SK-N-SH (cell line): Measurements from ENCODE around the gene PKN3.

ENCODE experiments used
- CHD2 ChIP-seq: fragments of 150-350 bp; IDR thresholded peaks from 2 replicates; pipeline ENCODE4 v1.6.1; 2018; ENCODE audit warnings: low read length; ENCODE audit not compliant: partially characterized antibody
- CTCF ChIP-seq: fragments of 200-600 bp; sonication (generic); IDR thresholded peaks from 2 replicates; pipeline ENCODE4 v1.6.1; 2017; ENCODE audit warnings: antibody characterized with exemption, mild to moderate bottlenecking, moderate library complexity
- EP300 ChIP-seq, 2 experiments: IDR thresholded peaks; 2 replicates each; pipeline versions ENCODE4 v1.4.0 to v1.6.1; 2012; ENCODE audit warnings: borderline replicate concordance in 1 of 2, low read depth in 1 of 2, low read length in 1 of 2
- EZH2phosphoT487 ChIP-seq: fragments of 200-600 bp; sonication (generic); IDR thresholded peaks from 2 replicates; pipeline ENCODE4 v1.6.1; 2017; ENCODE audit warnings: low read depth, mixed run types, mild to moderate bottlenecking, antibody characterized with exemption, moderate library complexity, borderline replicate concordance
- JUND ChIP-seq: IDR thresholded peaks from 2 replicates; pipeline ENCODE4 v1.4.0; 2012
- MAX ChIP-seq: IDR thresholded peaks from 2 replicates; pipeline ENCODE4 v1.4.0; 2012; ENCODE audit warnings: low read depth
- POLR2AphosphoS5 ChIP-seq: IDR thresholded peaks from 2 replicates; pipeline ENCODE4 v1.6.1; 2012; ENCODE audit warnings: low read depth, low read length
- RFX5 ChIP-seq: IDR thresholded peaks from 2 replicates; pipeline ENCODE4 v1.6.1; 2012; ENCODE audit warnings: mild to moderate bottlenecking, improper control_type of control experiment, low read length
- SIN3A ChIP-seq: IDR thresholded peaks from 2 replicates; pipeline ENCODE4 v1.6.1; 2012; ENCODE audit warnings: low read depth, mild to moderate bottlenecking, low read length, moderate library complexity, borderline replicate concordance
- TCF12 ChIP-seq: IDR thresholded peaks from 2 replicates; pipeline ENCODE4 v1.4.0; 2012
- TEAD4 ChIP-seq: IDR thresholded peaks from 2 replicates; pipeline ENCODE4 v1.4.0; 2012; ENCODE audit warnings: mild to moderate bottlenecking, borderline replicate concordance; ENCODE audit not compliant: insufficient read depth
- TF ChIP-seq, protein P1 (sequence below): IDR thresholded peaks from 2 replicates; pipeline ENCODE4 v1.6.1; 2012; ENCODE audit warnings: mild to moderate bottlenecking, low read depth, low read length, moderate library complexity

DNA sequence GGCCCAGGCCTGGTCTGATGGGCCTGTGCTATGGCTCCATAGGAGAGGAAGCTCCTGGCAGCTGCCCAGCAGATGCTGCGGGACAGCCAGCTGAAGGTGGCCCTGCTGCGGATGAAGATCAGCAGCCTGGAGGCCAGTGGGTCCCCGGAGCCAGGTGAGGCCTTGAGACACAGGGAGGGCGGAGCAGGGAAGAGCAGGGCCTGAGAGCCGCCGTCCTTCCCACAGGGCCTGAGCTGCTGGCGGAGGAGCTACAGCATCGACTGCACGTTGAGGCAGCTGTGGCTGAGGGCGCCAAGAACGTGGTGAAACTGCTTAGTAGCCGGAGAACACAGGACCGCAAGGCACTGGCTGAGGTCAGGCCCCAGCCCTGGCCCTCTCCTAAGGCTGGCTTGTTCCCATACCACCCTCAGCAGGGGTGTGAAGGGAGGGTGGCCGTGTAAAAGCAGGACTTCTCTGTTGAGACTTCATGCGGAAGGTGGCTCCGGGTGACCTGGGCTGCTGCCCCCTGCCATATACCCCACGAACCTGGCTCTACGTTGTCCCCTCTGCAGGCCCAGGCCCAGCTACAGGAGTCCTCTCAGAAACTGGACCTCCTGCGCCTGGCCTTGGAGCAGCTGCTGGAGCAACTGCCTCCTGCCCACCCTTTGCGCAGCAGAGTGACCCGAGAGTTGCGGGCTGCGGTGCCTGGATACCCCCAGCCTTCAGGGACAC, 4.5 kb downstream of the PKN3 start:
- TF ChIP-seq CHD2 (no peak), JUND (no peak), CTCF (no peak), MAX (no peak), RFX5 (no peak), EP300 (IDR thresholded peaks at IDR 0.05; ENCODE audit: borderline replicate concordance in 1 of 2, low read depth in 1 of 2, low read length in 1 of 2) (no peak), EZH2phosphoT487 (no peak), TCF12 (no peak), POLR2AphosphoS5 (no peak), TEAD4 (no peak), SIN3A (no peak)
- TF ChIP-seq, protein P1, sequence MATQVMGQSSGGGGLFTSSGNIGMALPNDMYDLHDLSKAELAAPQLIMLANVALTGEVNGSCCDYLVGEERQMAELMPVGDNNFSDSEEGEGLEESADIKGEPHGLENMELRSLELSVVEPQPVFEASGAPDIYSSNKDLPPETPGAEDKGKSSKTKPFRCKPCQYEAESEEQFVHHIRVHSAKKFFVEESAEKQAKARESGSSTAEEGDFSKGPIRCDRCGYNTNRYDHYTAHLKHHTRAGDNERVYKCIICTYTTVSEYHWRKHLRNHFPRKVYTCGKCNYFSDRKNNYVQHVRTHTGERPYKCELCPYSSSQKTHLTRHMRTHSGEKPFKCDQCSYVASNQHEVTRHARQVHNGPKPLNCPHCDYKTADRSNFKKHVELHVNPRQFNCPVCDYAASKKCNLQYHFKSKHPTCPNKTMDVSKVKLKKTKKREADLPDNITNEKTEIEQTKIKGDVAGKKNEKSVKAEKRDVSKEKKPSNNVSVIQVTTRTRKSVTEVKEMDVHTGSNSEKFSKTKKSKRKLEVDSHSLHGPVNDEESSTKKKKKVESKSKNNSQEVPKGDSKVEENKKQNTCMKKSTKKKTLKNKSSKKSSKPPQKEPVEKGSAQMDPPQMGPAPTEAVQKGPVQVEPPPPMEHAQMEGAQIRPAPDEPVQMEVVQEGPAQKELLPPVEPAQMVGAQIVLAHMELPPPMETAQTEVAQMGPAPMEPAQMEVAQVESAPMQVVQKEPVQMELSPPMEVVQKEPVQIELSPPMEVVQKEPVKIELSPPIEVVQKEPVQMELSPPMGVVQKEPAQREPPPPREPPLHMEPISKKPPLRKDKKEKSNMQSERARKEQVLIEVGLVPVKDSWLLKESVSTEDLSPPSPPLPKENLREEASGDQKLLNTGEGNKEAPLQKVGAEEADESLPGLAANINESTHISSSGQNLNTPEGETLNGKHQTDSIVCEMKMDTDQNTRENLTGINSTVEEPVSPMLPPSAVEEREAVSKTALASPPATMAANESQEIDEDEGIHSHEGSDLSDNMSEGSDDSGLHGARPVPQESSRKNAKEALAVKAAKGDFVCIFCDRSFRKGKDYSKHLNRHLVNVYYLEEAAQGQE = no peak
